ENCODE data around the gene LDLRAD4.

Gene LDLRAD4

GRCh38 chr18:13262839-13263691 is 44.5 kb downstream of the LDLRAD4 start:
- no peak overlapping the region for H3K9ac ChIP-seq (ENCODE audit: low read length)
- H3K4me3 ChIP-seq (ENCODE audit: low read length) = no peak overlapping the region
- H3K36me3 ChIP-seq (ENCODE audit: control insufficient read depth, insufficient read depth, low read length, severe bottlenecking) = no peaks in the 10 kb centered on the region
- H3K27me3 ChIP-seq (replicated peaks; ENCODE audit: control insufficient read depth, insufficient read depth, low read length) = peaks cover 24% of the 10 kb centered on the region
- H3K4me1 ChIP-seq (ENCODE audit: control insufficient read depth, insufficient read depth, low read length) = peaks cover 16% of the 10 kb centered on the region
- DNase-seq (ENCODE audit: low read depth) = no peak
- no peaks in the 10 kb centered on the region for H3K9me3 ChIP-seq (ENCODE audit: control insufficient read depth, low read length)

DNA sequence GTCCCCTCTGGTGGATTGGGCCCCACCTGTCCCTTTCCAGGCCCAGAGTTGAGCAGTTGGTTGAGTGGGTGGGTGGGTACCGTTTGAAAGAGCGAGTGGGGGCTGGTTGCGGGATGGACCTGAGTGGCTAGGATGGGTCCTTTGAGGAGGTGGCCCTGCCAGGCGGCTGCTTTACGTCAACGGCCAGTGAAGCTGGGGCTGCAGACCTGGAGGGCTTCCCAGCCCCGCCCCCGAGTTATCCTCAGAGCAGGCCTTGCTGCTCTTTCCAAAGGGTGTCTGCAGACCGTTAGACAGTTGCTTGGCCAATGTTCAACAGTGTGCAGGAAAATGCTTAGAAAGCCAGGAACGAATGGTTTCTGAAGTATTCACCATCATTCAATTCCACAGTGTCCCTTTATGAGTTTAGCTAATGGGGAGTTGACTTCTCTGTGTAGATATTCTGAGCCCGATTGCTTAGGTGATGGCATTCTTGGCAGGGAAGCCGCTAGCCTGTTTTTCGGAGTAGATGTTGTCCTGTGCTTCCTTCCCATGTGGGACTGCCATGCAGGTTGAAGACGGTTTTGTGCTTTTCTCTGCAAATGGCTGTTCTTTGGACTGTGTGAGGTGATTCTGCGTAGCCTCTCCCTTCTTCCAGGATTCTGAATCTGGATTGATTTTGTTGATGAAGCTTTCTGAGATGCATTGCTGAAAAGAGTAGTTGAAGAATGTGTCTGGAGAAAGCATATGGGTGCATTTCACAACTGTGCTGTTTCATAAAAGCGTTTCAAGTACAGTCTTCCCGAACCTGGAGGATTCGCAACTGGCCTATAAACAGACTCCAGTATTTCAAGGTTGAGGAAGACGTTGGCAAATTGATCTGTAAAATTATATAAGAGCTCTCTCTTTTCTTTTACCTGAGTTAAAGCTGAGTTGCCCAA is 45.8 kb downstream of the LDLRAD4 start:
- Histone ChIP-seq H3K9ac (ENCODE audit: low read length) (no peak overlapping the region), H3K4me1 (ENCODE audit: control insufficient read depth, insufficient read depth, low read length) (peaks cover 29% of the 10 kb centered on the region), H3K27me3 (replicated peaks; ENCODE audit: control insufficient read depth, insufficient read depth, low read length) (peaks cover 24% of the 10 kb centered on the region), H3K36me3 (ENCODE audit: control insufficient read depth, insufficient read depth, low read length, severe bottlenecking) (no peaks in the 10 kb centered on the region), H3K9me3 (ENCODE audit: control insufficient read depth, low read length) (no peaks in the 10 kb centered on the region), H3K4me3 (ENCODE audit: low read length) (no peak overlapping the region)
- DNase-seq (ENCODE audit: low read depth) = no peak

- Histone ChIP-seq H3K36me3 (ENCODE audit: control insufficient read depth, insufficient read depth, low read length, severe bottlenecking) (no peaks in the 10 kb centered on the region), H3K4me1 (ENCODE audit: control insufficient read depth, insufficient read depth, low read length) (peaks cover 29% of the 10 kb centered on the region), H3K9ac (ENCODE audit: low read length) (no peak overlapping the region), H3K27me3 (replicated peaks; ENCODE audit: control insufficient read depth, insufficient read depth, low read length) (peaks cover 24% of the 10 kb centered on the region), H3K9me3 (ENCODE audit: control insufficient read depth, low read length) (no peaks in the 10 kb centered on the region), H3K4me3 (ENCODE audit: low read length) (no peak overlapping the region)
- DNase-seq (ENCODE audit: low read depth) = no peak
These were observed 46.7 kb downstream of the LDLRAD4 start for GRCh38 chr18:13265008-13265910.

GRCh38 chr18:13265911-13266217 is 47.3 kb downstream of the LDLRAD4 start:
- no peak for DNase-seq (ENCODE audit: low read depth)
- Histone ChIP-seq H3K4me3 (ENCODE audit: low read length) (peak overlapping the region; percentile 1), H3K9me3 (ENCODE audit: control insufficient read depth, low read length) (no peaks in the 10 kb centered on the region), H3K9ac (ENCODE audit: low read length) (no peak overlapping the region), H3K36me3 (ENCODE audit: control insufficient read depth, insufficient read depth, low read length, severe bottlenecking) (no peaks in the 10 kb centered on the region), H3K4me1 (ENCODE audit: control insufficient read depth, insufficient read depth, low read length) (peaks cover 24% of the 10 kb centered on the region), H3K27me3 (replicated peaks; ENCODE audit: control insufficient read depth, insufficient read depth, low read length) (peaks cover 24% of the 10 kb centered on the region)

DNA sequence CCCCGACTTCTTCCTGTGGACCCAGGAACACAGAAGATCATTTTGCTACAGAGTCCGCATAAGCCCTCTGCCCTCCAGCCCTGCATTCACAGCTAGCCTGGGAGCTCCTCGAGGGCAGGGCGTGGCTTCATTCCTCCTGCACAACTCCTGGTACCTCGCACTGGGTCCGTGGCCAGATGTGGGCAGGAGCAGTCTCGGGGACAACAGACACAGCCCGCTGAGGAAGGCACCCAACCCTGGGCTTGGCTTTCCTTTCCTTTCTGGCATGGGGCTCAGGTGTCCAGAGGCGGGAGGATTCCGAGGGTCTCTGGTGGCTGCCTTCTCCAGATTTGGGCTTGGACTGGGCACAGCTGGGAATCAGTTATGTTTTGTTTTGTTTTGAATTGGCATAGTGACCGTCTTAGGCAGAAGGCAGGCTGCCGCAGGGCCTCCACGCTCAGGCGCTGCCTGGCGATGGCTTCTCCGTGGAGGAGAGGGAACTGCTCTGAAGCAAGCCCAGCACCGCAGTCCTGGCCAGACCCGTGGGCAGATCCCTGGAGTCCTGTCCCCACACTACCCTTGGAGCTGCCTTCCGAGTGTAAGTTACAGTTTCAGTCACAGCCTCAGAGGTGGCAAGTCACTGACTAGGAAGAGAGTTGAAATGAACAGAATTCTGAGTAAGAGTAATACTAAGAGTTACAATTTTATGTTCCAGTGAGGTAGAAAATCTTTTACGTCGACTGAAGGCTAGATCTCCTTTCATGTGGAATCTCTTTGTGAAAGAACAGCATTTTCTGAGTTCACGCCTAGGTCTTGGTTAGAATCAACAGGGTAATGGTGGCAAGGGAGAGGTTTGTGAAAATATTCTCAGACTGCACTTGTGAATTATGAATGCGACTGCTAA is 47.9 kb downstream of the LDLRAD4 start:
- DNase-seq (ENCODE audit: low read depth) = no peak
- Histone ChIP-seq H3K27me3 (replicated peaks; ENCODE audit: control insufficient read depth, insufficient read depth, low read length) (peaks cover 24% of the 10 kb centered on the region), H3K36me3 (ENCODE audit: control insufficient read depth, insufficient read depth, low read length, severe bottlenecking) (no peaks in the 10 kb centered on the region), H3K9me3 (ENCODE audit: control insufficient read depth, low read length) (no peaks in the 10 kb centered on the region), H3K4me1 (ENCODE audit: control insufficient read depth, insufficient read depth, low read length) (peaks cover 23% of the 10 kb centered on the region), H3K9ac (ENCODE audit: low read length) (no peak overlapping the region), H3K4me3 (ENCODE audit: low read length) (peak overlapping the region; percentile 1)

DNA sequence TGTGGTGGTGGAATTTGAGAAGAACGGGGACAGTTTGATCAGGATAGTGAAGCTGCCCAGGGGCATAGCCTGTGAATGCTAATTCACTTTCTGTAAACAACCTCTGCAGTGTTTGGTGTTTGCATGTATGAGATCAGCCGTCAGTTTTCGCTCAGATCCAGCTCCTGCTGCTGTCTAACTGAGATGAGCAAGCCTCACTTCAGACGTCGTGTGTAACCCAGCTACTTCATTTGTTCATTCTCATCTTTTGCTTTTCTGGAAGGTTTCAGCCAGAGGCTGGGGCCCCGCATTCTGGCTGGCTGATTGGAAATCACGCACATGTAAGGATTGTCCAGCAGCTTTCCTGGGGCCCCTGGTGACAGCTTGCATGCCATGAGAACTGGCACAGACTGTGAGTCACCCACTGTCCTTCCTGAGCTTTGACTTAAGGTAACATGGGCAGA is 48.9 kb downstream of the LDLRAD4 start:
- DNase-seq (ENCODE audit: low read depth) = no peak
- Histone ChIP-seq H3K36me3 (ENCODE audit: control insufficient read depth, insufficient read depth, low read length, severe bottlenecking) (no peaks in the 10 kb centered on the region), H3K27me3 (replicated peaks; ENCODE audit: control insufficient read depth, insufficient read depth, low read length) (peaks cover 24% of the 10 kb centered on the region), H3K4me3 (ENCODE audit: low read length) (no peak overlapping the region), H3K9ac (ENCODE audit: low read length) (no peak overlapping the region), H3K4me1 (ENCODE audit: control insufficient read depth, insufficient read depth, low read length) (peaks cover 23% of the 10 kb centered on the region), H3K9me3 (ENCODE audit: control insufficient read depth, low read length) (no peaks in the 10 kb centered on the region)

DNA sequence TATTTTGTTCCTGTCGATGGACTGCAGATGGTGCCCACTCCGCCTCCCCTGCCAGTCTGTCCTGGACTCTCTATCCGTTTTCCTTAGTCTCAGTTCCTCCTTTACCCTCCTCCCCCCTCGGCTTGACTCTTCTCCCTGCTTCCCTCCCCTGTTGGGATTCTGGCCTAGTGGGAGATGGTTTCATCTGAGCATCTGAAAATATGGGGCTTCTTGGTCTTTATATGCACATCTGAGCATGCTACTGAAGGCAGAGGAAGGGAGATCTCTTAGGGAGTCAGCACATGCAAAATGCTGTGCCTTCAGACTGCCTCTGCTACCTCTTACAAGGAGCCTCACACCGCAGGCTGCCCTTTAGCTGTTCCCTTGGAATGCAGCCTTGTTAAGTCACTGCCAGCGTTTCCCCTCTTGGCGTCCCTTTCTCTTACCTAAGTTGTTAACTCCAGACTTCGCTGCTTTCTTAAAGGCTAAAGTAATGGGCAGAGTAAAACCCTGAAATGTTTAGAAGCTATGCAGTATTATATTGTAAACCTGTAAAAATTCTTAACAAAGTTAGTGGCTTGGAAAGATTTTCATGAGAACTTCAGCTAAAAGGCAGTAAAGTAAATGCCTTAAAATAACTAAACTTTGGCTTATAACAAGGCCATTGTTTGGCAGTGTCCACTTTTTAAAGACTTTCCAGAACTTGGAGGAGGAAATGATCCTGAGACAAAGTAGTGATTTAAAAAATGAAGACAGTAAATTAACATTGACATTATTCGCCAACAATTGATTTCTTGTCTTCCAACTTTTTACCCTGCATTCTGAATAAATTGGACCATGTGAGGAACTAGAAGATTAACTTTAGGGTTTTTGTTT is 49.8 kb downstream of the LDLRAD4 start:
- H3K4me1 ChIP-seq (ENCODE audit: control insufficient read depth, insufficient read depth, low read length) = peaks cover 23% of the 10 kb centered on the region
- no peaks in the 10 kb centered on the region for H3K9me3 ChIP-seq (ENCODE audit: control insufficient read depth, low read length)
- peaks cover 22% of the 10 kb centered on the region for H3K27me3 ChIP-seq (replicated peaks; ENCODE audit: control insufficient read depth, insufficient read depth, low read length)
- peak; percentile 19 for DNase-seq (ENCODE audit: low read depth)
- H3K36me3 ChIP-seq (ENCODE audit: control insufficient read depth, insufficient read depth, low read length, severe bottlenecking) = no peaks in the 10 kb centered on the region
- H3K4me3 ChIP-seq (ENCODE audit: low read length) = no peak overlapping the region
- no peak overlapping the region for H3K9ac ChIP-seq (ENCODE audit: low read length)

- no peak overlapping the region for H3K9ac ChIP-seq (ENCODE audit: low read length)
- H3K36me3 ChIP-seq (ENCODE audit: control insufficient read depth, insufficient read depth, low read length, severe bottlenecking) = no peaks in the 10 kb centered on the region
- peaks cover 21% of the 10 kb centered on the region for H3K27me3 ChIP-seq (replicated peaks; ENCODE audit: control insufficient read depth, insufficient read depth, low read length)
- H3K4me3 ChIP-seq (ENCODE audit: low read length) = no peak overlapping the region
- no peak for DNase-seq (ENCODE audit: low read depth)
- peaks cover 23% of the 10 kb centered on the region for H3K4me1 ChIP-seq (ENCODE audit: control insufficient read depth, insufficient read depth, low read length)
- no peaks in the 10 kb centered on the region for H3K9me3 ChIP-seq (ENCODE audit: control insufficient read depth, low read length)
These were observed 50.4 kb downstream of the LDLRAD4 start for GRCh38 chr18:13269013-13269280.

- H3K27me3 ChIP-seq (replicated peaks; ENCODE audit: control insufficient read depth, insufficient read depth, low read length) = peaks cover 22% of the 10 kb centered on the region
- no peaks in the 10 kb centered on the region for H3K36me3 ChIP-seq (ENCODE audit: control insufficient read depth, insufficient read depth, low read length, severe bottlenecking)
These were observed 51.0 kb downstream of the LDLRAD4 start for GRCh38 chr18:13269521-13270011.

More at GRCh38 chr18:13269521-13270011, 51.0 kb downstream of the LDLRAD4 start:
- Histone ChIP-seq H3K9me3 (ENCODE audit: control insufficient read depth, low read length) (no peaks in the 10 kb centered on the region), H3K4me1 (ENCODE audit: control insufficient read depth, insufficient read depth, low read length) (peaks cover 23% of the 10 kb centered on the region), H3K4me3 (ENCODE audit: low read length) (no peak overlapping the region), H3K9ac (ENCODE audit: low read length) (no peak overlapping the region)
- no peak for DNase-seq (ENCODE audit: low read depth)

Data from adipocyte (in vitro differentiated cells).